ENCODE measurements around the gene FOXE3.
A peak's percentile ranks its signal among the peaks of the same experiment; 100 is the strongest.

Gene FOXE3

GRCh38 chr1:47435506-47436303 lies 19.6 kb downstream of the FOXE3 start:
- ATAC-seq (no peak), DNase-seq (no peak)
- no peak overlapping the region for H3K27ac Mint-ChIP-seq
- peak overlapping the region; percentile 90 for H3K4me3 Mint-ChIP-seq
- H3K4me1 Mint-ChIP-seq, result peaks cover 40% of the 10 kb centered on the region
- H3K9me3 Mint-ChIP-seq, result no peaks in the 10 kb centered on the region
- H3K27me3 Mint-ChIP-seq, result peaks cover 45% of the 10 kb centered on the region
- no peaks in the 10 kb centered on the region for H3K36me3 Mint-ChIP-seq (ENCODE audit: low read depth)

GRCh38 chr1:47436304-47436978 lies 20.4 kb downstream of the FOXE3 start:
- ATAC-seq (peak; percentile 37), DNase-seq (peak; percentile 87)
- Mint-ChIP-seq H3K4me3 (peak overlapping the region; percentile 90), H3K4me1 (peaks cover 34% of the 10 kb centered on the region), H3K36me3 (ENCODE audit: low read depth) (no peaks in the 10 kb centered on the region), H3K27me3 (peaks cover 39% of the 10 kb centered on the region), H3K27ac (peak overlapping the region; percentile 80), H3K9me3 (no peaks in the 10 kb centered on the region)

- Mint-ChIP-seq H3K36me3 (ENCODE audit: low read depth) (no peaks in the 10 kb centered on the region), H3K9me3 (no peaks in the 10 kb centered on the region), H3K4me3 (peak overlapping the region; percentile 90), H3K4me1 (peaks cover 30% of the 10 kb centered on the region), H3K27ac (peak overlapping the region; percentile 80), H3K27me3 (peaks cover 34% of the 10 kb centered on the region)
- DNase-seq, result no peak
- peak; percentile 3 for ATAC-seq
These were observed 20.9 kb downstream of the FOXE3 start for GRCh38 chr1:47436979-47437446.

GRCh38 chr1:47437447-47438164 lies 21.5 kb downstream of the FOXE3 start, which contains the start of gene FOXD2:
Gene FOXD2 (plus strand): TSS chr1:47438044. CDS start chr1:47438136, 92 bp downstream.
- Mint-ChIP-seq H3K36me3 (ENCODE audit: low read depth) (no peaks in the 10 kb centered on the region), H3K4me3 (peak within 1 kb of the TSS; percentile 90), H3K4me1 (peaks cover 24% of the 10 kb centered on the region), H3K27me3 (peaks cover 30% of the 10 kb centered on the region), H3K9me3 (no peaks in the 10 kb centered on the region), H3K27ac (peak within 1 kb of the TSS; percentile 80)
- DNase-seq (peak; percentile 95), ATAC-seq (peak; percentile 93)

DNA sequence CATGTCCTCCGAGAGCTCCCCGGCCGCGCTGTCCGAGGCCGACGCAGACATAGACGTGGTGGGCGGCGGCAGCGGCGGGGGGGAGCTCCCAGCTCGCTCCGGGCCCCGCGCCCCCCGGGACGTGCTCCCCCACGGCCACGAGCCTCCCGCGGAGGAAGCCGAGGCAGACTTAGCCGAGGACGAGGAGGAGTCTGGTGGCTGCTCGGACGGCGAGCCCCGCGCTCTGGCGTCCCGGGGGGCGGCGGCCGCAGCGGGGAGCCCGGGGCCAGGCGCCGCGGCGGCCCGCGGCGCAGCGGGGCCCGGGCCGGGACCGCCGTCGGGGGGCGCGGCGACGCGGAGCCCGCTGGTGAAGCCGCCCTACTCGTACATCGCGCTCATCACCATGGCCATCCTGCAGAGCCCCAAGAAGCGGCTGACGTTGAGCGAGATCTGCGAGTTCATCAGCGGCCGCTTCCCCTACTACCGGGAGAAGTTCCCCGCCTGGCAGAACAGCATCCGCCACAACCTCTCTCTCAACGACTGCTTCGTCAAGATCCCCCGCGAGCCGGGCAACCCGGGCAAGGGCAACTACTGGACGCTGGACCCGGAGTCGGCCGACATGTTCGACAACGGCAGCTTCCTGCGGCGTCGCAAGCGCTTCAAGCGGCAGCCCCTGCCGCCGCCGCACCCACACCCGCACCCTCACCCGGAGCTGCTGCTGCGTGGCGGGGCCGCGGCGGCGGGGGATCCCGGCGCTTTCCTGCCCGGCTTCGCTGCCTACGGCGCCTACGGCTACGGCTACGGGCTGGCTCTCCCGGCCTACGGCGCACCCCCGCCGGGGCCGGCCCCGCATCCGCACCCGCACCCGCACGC lies 22.3 kb downstream of the FOXE3 start:
- Mint-ChIP-seq H3K9me3 (no peaks in the 10 kb centered on the region), H3K4me3 (peak overlapping the region; percentile 67), H3K27ac (no peak overlapping the region), H3K36me3 (ENCODE audit: low read depth) (no peaks in the 10 kb centered on the region), H3K4me1 (peaks cover 17% of the 10 kb centered on the region), H3K27me3 (peaks cover 22% of the 10 kb centered on the region)
- DNase-seq (peak; percentile 24), ATAC-seq (no peak)

GRCh38 chr1:47439017-47439818 lies 23.1 kb downstream of the FOXE3 start:
- H3K36me3 Mint-ChIP-seq (ENCODE audit: low read depth), result no peaks in the 10 kb centered on the region
- no peak overlapping the region for H3K27ac Mint-ChIP-seq
- DNase-seq (no peak), ATAC-seq (no peak)
- no peaks in the 10 kb centered on the region for H3K9me3 Mint-ChIP-seq
- peaks cover 16% of the 10 kb centered on the region for H3K4me1 Mint-ChIP-seq
- no peak overlapping the region for H3K4me3 Mint-ChIP-seq
- peaks cover 17% of the 10 kb centered on the region for H3K27me3 Mint-ChIP-seq

DNA sequence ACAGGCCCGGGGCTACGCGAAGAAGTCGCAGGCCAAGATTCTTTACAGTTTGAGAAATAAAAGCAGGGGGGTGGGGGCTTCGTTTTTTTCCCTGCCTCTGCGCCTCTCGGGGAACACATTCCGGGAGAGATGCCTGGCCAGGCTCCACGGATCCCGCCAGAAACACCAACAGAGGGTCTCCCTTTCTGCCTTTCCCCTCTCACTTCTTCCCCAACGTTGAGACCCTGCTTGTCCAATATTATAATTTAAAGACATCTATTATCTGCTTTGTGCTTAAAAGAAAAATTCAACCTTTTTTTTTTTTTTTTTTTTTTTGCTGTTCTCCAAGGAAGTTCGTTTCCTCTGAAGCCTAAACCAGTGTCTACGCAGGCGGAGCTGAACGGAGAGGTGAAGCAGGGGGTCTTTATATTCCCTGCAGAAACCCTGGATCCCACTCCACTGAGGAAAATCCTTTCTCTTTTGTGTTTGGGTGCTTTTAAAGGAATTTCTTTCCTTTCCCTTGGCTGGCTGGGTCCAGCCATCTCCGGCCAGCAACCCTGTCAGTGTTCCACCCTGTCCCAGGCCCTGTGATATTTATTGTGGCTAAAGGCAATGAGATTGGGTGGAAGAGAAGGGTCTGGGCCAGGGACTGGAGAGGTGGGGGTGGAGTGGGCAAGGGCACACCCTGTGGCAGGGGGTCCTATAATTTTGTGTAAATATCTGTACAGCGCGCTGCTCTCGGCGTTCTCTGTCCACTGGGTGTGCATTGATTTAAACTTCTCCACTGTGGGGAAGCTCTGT lies 23.9 kb downstream of the FOXE3 start:
- H3K36me3 Mint-ChIP-seq (ENCODE audit: low read depth), result peaks cover 2% of the 10 kb centered on the region
- ATAC-seq, result no peak
- H3K4me3 Mint-ChIP-seq, result no peak overlapping the region
- peaks cover 9% of the 10 kb centered on the region for H3K27me3 Mint-ChIP-seq
- H3K4me1 Mint-ChIP-seq, result peaks cover 22% of the 10 kb centered on the region
- no peak overlapping the region for H3K27ac Mint-ChIP-seq
- DNase-seq, result no peak
- no peaks in the 10 kb centered on the region for H3K9me3 Mint-ChIP-seq

GRCh38 chr1:47440599-47441081 lies 24.6 kb downstream of the FOXE3 start:
- Mint-ChIP-seq H3K4me3 (no peak overlapping the region), H3K9me3 (no peaks in the 10 kb centered on the region), H3K27me3 (peaks cover 4% of the 10 kb centered on the region), H3K27ac (no peak overlapping the region), H3K4me1 (peaks cover 27% of the 10 kb centered on the region), H3K36me3 (ENCODE audit: low read depth) (peaks cover 2% of the 10 kb centered on the region)
- DNase-seq, result no peak
- no peak for ATAC-seq

GRCh38 chr1:47441450-47442106 lies 25.5 kb downstream of the FOXE3 start:
- H3K4me1 Mint-ChIP-seq, result peaks cover 22% of the 10 kb centered on the region
- no peak for ATAC-seq
- H3K9me3 Mint-ChIP-seq, result no peaks in the 10 kb centered on the region
- no peak overlapping the region for H3K27ac Mint-ChIP-seq
- H3K36me3 Mint-ChIP-seq (ENCODE audit: low read depth), result peaks cover 2% of the 10 kb centered on the region
- H3K4me3 Mint-ChIP-seq, result no peak overlapping the region
- no peaks in the 10 kb centered on the region for H3K27me3 Mint-ChIP-seq
- DNase-seq, result no peak

- Mint-ChIP-seq H3K9me3 (no peaks in the 10 kb centered on the region), H3K36me3 (ENCODE audit: low read depth) (peaks cover 2% of the 10 kb centered on the region), H3K4me1 (peaks cover 20% of the 10 kb centered on the region), H3K27ac (no peak overlapping the region), H3K27me3 (no peaks in the 10 kb centered on the region), H3K4me3 (no peak overlapping the region)
- DNase-seq (no peak), ATAC-seq (no peak)
These were observed 26.1 kb downstream of the FOXE3 start for GRCh38 chr1:47442202-47442601.

GRCh38 chr1:47442842-47443529 lies 26.9 kb downstream of the FOXE3 start:
- Mint-ChIP-seq H3K27me3 (peaks cover 2% of the 10 kb centered on the region), H3K9me3 (no peaks in the 10 kb centered on the region), H3K4me3 (no peak overlapping the region), H3K36me3 (ENCODE audit: low read depth) (peaks cover 2% of the 10 kb centered on the region), H3K4me1 (peaks cover 20% of the 10 kb centered on the region), H3K27ac (no peak overlapping the region)
- no peak for ATAC-seq
- DNase-seq, result no peak
